H9 (cell line): Measurements from ENCODE around the gene NPFFR2. TPM values are rescaled to one million over a fixed set of nuclear protein-coding genes. Genes with fewer than 3 reads are reported as not detected.
A peak's percentile ranks its signal among the peaks of the same experiment; 100 is the strongest.
"Not testable (repeated sequence)": the region's sequence is repeated elsewhere in the genome, so short reads cannot be mapped to it uniquely, and the experiment has no call there.

ENCODE experiments used
- DNase-seq: peaks from one replicate; pipeline ENCODE4 v3.0.0-alpha.2; 2017
- H2AFZ ChIP-seq: one replicate; pipeline ENCODE4 v1.6.1; 2013; ENCODE audit warnings: mild to moderate bottlenecking, low read length, control low read depth, moderate library complexity
- H2AK5ac ChIP-seq: 2 replicates; pipeline ENCODE4 v1.6.1; 2013; ENCODE audit warnings: low read length, control low read depth, mixed read lengths; ENCODE audit not compliant: insufficient read length
- H2BK120ac ChIP-seq: one replicate; pipeline ENCODE4 v1.6.1; 2013; ENCODE audit warnings: low read depth, mild to moderate bottlenecking, low read length, control low read depth, inconsistent platforms; ENCODE audit not compliant: poor library complexity, severe bottlenecking
- H2BK12ac ChIP-seq: 2 replicates; pipeline ENCODE4 v1.6.1; 2013; ENCODE audit warnings: low read length, control low read depth, mixed read lengths, low read depth; ENCODE audit not compliant: insufficient read length
- H2BK15ac ChIP-seq: 2 replicates; pipeline ENCODE4 v1.6.1; 2013; ENCODE audit warnings: low read depth, low read length, control low read depth
- H2BK20ac ChIP-seq: one replicate; pipeline ENCODE4 v1.6.1; 2013; ENCODE audit warnings: low read depth, mild to moderate bottlenecking, low read length, control low read depth, inconsistent platforms; ENCODE audit not compliant: poor library complexity, severe bottlenecking
- H2BK5ac ChIP-seq: 2 replicates; pipeline ENCODE4 v1.6.1; 2013; ENCODE audit warnings: low read length, control low read depth, mixed read lengths; ENCODE audit not compliant: insufficient read length
- H3K14ac ChIP-seq: 2 replicates; pipeline ENCODE4 v1.6.1; 2013; ENCODE audit warnings: low read length, control low read depth; ENCODE audit not compliant: insufficient read depth
- H3K18ac ChIP-seq: 2 replicates; pipeline ENCODE4 v1.6.1; 2013; ENCODE audit warnings: low read depth, mild to moderate bottlenecking, mixed read lengths, low read length, control low read depth; ENCODE audit not compliant: insufficient read length
- H3K23ac ChIP-seq: 2 replicates; pipeline ENCODE4 v1.6.1; 2013; ENCODE audit warnings: low read length, control low read depth, mixed read lengths, low read depth; ENCODE audit not compliant: insufficient read length
- H3K23me2 ChIP-seq: 2 replicates; pipeline ENCODE4 v1.6.1; 2013; ENCODE audit warnings: low read depth, mild to moderate bottlenecking, mixed read lengths, low read length, control low read depth; ENCODE audit not compliant: insufficient read length, poor library complexity, severe bottlenecking
- H3K27ac ChIP-seq: 2 replicates; pipeline ENCODE4 v1.5.1; 2013; ENCODE audit warnings: low read length, control low read depth, mixed read lengths, low read depth; ENCODE audit not compliant: insufficient read length
- H3K27me3 ChIP-seq: 2 replicates; pipeline ENCODE4 v1.6.1; 2013; ENCODE audit warnings: low read length, control low read depth, inconsistent platforms; ENCODE audit not compliant: insufficient read depth
- H3K4ac ChIP-seq: 2 replicates; pipeline ENCODE4 v1.6.1; 2013; ENCODE audit warnings: low read depth, mild to moderate bottlenecking, control low read depth, inconsistent platforms, low read length, moderate library complexity
- H3K4me1 ChIP-seq: 2 replicates; pipeline ENCODE4 v1.6.1; 2013; ENCODE audit warnings: low read length, control low read depth, inconsistent platforms; ENCODE audit not compliant: insufficient read depth
- H3K4me2 ChIP-seq: 2 replicates; pipeline ENCODE4 v1.6.1; 2013; ENCODE audit warnings: low read length, control low read depth, mixed read lengths; ENCODE audit not compliant: insufficient read length, insufficient read depth
- H3K56ac ChIP-seq: 2 replicates; pipeline ENCODE4 v1.6.1; 2013; ENCODE audit warnings: low read depth, mild to moderate bottlenecking, mixed read lengths, low read length, control low read depth; ENCODE audit not compliant: insufficient read length
- H3K79me1 ChIP-seq: 2 replicates; pipeline ENCODE4 v1.6.1; 2013; ENCODE audit warnings: low read depth, mild to moderate bottlenecking, moderate library complexity, low read length, control low read depth, inconsistent platforms; ENCODE audit not compliant: insufficient read depth, poor library complexity, severe bottlenecking
- H3K79me2 ChIP-seq: 2 replicates; pipeline ENCODE4 v1.6.1; 2013; ENCODE audit warnings: low read length, control low read depth, inconsistent platforms; ENCODE audit not compliant: insufficient read depth
- H3K9ac ChIP-seq: 2 replicates; pipeline ENCODE4 v1.6.1; 2013; ENCODE audit warnings: low read length, control low read depth, mixed read lengths; ENCODE audit not compliant: insufficient read length; ENCODE audit errors: extremely low read depth
- H3K9me3 ChIP-seq: one replicate; pipeline ENCODE4 v1.6.1; 2013; ENCODE audit warnings: low read depth, low read length, inconsistent platforms; ENCODE audit not compliant: control insufficient read depth
- H3T11ph ChIP-seq: one replicate; pipeline ENCODE4 v1.6.1; 2013; ENCODE audit warnings: mild to moderate bottlenecking, low read length, control low read depth, inconsistent platforms
- H4K20me1 ChIP-seq: one replicate; pipeline ENCODE4 v1.6.1; 2013; ENCODE audit not compliant: control insufficient read depth, insufficient read length, insufficient read depth
- H4K5ac ChIP-seq: 2 replicates; pipeline ENCODE4 v1.6.1; 2013; ENCODE audit warnings: low read depth, mild to moderate bottlenecking, mixed read lengths, low read length, control low read depth; ENCODE audit not compliant: insufficient read length
- H4K8ac ChIP-seq: replicated peaks from 2 replicates; pipeline ENCODE4 v1.6.1; 2013; ENCODE audit warnings: low read length, control low read depth, mixed read lengths, low read depth; ENCODE audit not compliant: insufficient read length
- H4K91ac ChIP-seq: 2 replicates; pipeline ENCODE4 v1.6.1; 2013; ENCODE audit warnings: low read depth, mild to moderate bottlenecking, moderate library complexity, mixed read lengths, low read length, control low read depth; ENCODE audit not compliant: insufficient read length
- H3K27ac Mint-ChIP-seq, 3 experiments: 2 replicates in 2 of 3; 3 replicates in 1 of 3; pipeline ENCODE4 v1.8.0; 2020 to 2021; ENCODE audit warnings: mixed read lengths in 3 of 3, mild to moderate bottlenecking in 1 of 3, moderate library complexity in 1 of 3
- H3K27me3 Mint-ChIP-seq: 2 replicates; pipeline ENCODE4 v1.8.0; 2021; ENCODE audit warnings: low read depth, mild to moderate bottlenecking, moderate library complexity, mixed read lengths
- H3K36me3 Mint-ChIP-seq, 3 experiments: 2 replicates in 2 of 3; 3 replicates in 1 of 3; pipeline ENCODE4 v1.8.0; 2020 to 2021; ENCODE audit warnings: low read depth in 3 of 3, mixed read lengths in 3 of 3; ENCODE audit not compliant: insufficient read depth in 1 of 3
- H3K4me1 Mint-ChIP-seq, 2 experiments: 2 replicates each; pipeline ENCODE4 v1.8.0; 2020; ENCODE audit warnings: mixed read lengths in 2 of 2
- H3K4me3 Mint-ChIP-seq, 2 experiments: 2 replicates in 1 of 2; 3 replicates in 1 of 2; pipeline ENCODE4 v1.8.0; 2020 to 2021; ENCODE audit warnings: mild to moderate bottlenecking in 2 of 2, mixed read lengths in 2 of 2, moderate library complexity in 1 of 2
- H3K9me3 Mint-ChIP-seq, 2 experiments: 2 replicates in 1 of 2; 3 replicates in 1 of 2; pipeline ENCODE4 v1.8.0; 2020; ENCODE audit warnings: mild to moderate bottlenecking in 2 of 2, mixed read lengths in 2 of 2, moderate library complexity in 1 of 2
- CTCF ChIP-seq: fragments of 200-600 bp; sonication (generic); conservative IDR thresholded peaks from 3 replicates; pipeline ENCODE4 v1.8.0; 2021; ENCODE audit warnings: antibody characterized with exemption, mild to moderate bottlenecking
- WGBS: extraction: QIAGEN DNeasy Blood & Tissue Kit; methylation state at CpG from one replicate; pipeline ENCODE4 v1.1.7; 2013; ENCODE audit warnings: missing lambda C conversion rate, low lambda C conversion rate, mixed read lengths; ENCODE audit not compliant: insufficient read length; ENCODE audit errors: extremely low coverage; 5-methylcytosine and 5-hydroxymethylcytosine counted together
- total RNA-seq: library from RNA; stranded (reverse); gene quantifications from 2 replicates; pipeline ENCODE4 v1.2.1, GENCODE V29; 2021

Gene NPFFR2
- total RNA-seq, 1 experiment from 2014 or later = 7.3 TPM

- H3K79me2 ChIP-seq = no peaks in the 10 kb centered on the region
- H2AFZ ChIP-seq = no peak overlapping the region
- TF ChIP-seq CTCF = no peak
- no peak overlapping the region for H2BK120ac ChIP-seq
- no peak for DNase-seq
- no peak overlapping the region for H3K23ac ChIP-seq
- H3K23me2 ChIP-seq = no peaks in the 10 kb centered on the region
- no peak overlapping the region for H2BK12ac ChIP-seq
- H3K79me1 ChIP-seq = no peaks in the 10 kb centered on the region
- no peaks in the 10 kb centered on the region for H4K20me1 ChIP-seq
- H3K4ac ChIP-seq = no peak overlapping the region
- no peak overlapping the region for H3K14ac ChIP-seq
- H3K4me2 ChIP-seq = no peak overlapping the region
- H4K91ac ChIP-seq = no peak overlapping the region
- H3K4me3 Mint-ChIP-seq = no peak overlapping the region
- H3K56ac ChIP-seq = no peak overlapping the region
- no peak overlapping the region for H3K9ac ChIP-seq
- H3K36me3 Mint-ChIP-seq = peaks cover 9 to 17% (median 17%) of the 10 kb centered on the region in 3 experiments
- H3K4me1 Mint-ChIP-seq = peaks cover 32 to 46% of the 10 kb centered on the region in 2 experiments
- no peak overlapping the region for H3K18ac ChIP-seq
- no peaks in the 10 kb centered on the region for H3K9me3 ChIP-seq
- no peak overlapping the region for H2BK5ac ChIP-seq
- H3K27ac ChIP-seq = no peak overlapping the region
- H4K8ac ChIP-seq = no peak overlapping the region
- peaks cover 2% of the 10 kb centered on the region; the same call in 1 of the 2 replicates for H3K4me1 ChIP-seq
- no peak overlapping the region for H4K5ac ChIP-seq
- H3T11ph ChIP-seq = no peak overlapping the region
- H2BK15ac ChIP-seq = no peak overlapping the region
- H3K27ac Mint-ChIP-seq = no peak overlapping the region; a peak in 1 of 7 replicates
- H2AK5ac ChIP-seq = no peak overlapping the region
- H2BK20ac ChIP-seq = no peak overlapping the region
- no peaks in the 10 kb centered on the region for H3K27me3 ChIP-seq
- no peaks in the 10 kb centered on the region for H3K27me3 Mint-ChIP-seq
- peaks cover 5 to 21% of the 10 kb centered on the region in 2 experiments; a peak in 4 of 5 replicates for H3K9me3 Mint-ChIP-seq
Observed at GRCh38 chr4:72152731-72153130, 120.9 kb downstream of the NPFFR2 start.

GRCh38 chr4:72153634-72154033 is 121.8 kb downstream of the NPFFR2 start:
- not testable (repeated sequence) for H4K91ac ChIP-seq, H2BK20ac ChIP-seq, H2BK15ac ChIP-seq, H3K27me3 ChIP-seq, H3K4me2 ChIP-seq, H2AK5ac ChIP-seq, H3K4ac ChIP-seq, H3K4me1 ChIP-seq, H3K27me3 Mint-ChIP-seq, H3K79me2 ChIP-seq, H2BK5ac ChIP-seq, H3K9me3 ChIP-seq, H4K20me1 ChIP-seq, H3K18ac ChIP-seq, H2BK120ac ChIP-seq, H2AFZ ChIP-seq, H3K23me2 ChIP-seq, H3K56ac ChIP-seq, H3K23ac ChIP-seq, H3K9ac ChIP-seq, H3K27ac ChIP-seq, H3K14ac ChIP-seq, H4K8ac ChIP-seq, H4K5ac ChIP-seq, H3K79me1 ChIP-seq, H3T11ph ChIP-seq, H2BK12ac ChIP-seq
- peak; percentile 52 for DNase-seq
- Mint-ChIP-seq H3K4me3 (peak overlapping the region; percentile 18 to 58; a peak in 2 of 5 replicates), H3K9me3 (peaks cover 5 to 21% of the 10 kb centered on the region in 2 experiments; a peak in 4 of 5 replicates), H3K4me1 (peaks cover 32 to 46% of the 10 kb centered on the region in 2 experiments), H3K27ac (peak overlapping the region in 2 of 3 experiments; percentile 41 to 92; a peak in 4 of 7 replicates), H3K36me3 (peaks cover 7 to 17% (median 16%) of the 10 kb centered on the region in 3 experiments)
- WGBS = no CpG with 5 or more reads among the region's 8 CpGs
